Muscle layer of colon (tissue), 2 donors: ENCODE data around the gene RBM17.
"Not testable (repeated sequence)": the region's sequence is repeated elsewhere in the genome, so short reads cannot be mapped to it uniquely, and the experiment has no call there.

Experiments
- H3K27ac ChIP-seq: one replicate; pipeline ENCODE4 v1.7.0; 2013; ENCODE audit warnings: low read depth, mild to moderate bottlenecking, low read length, moderate library complexity
- H3K27me3 ChIP-seq, 2 donors: one replicate each; pipeline ENCODE4 v1.7.0; 2013; ENCODE audit warnings: low read length in 2 of 2, mild to moderate bottlenecking in 2 of 2; ENCODE audit not compliant: insufficient read depth in 2 of 2, control insufficient read depth in 1 of 2
- H3K36me3 ChIP-seq: one replicate; pipeline ENCODE4 v1.7.0; 2013; ENCODE audit warnings: mild to moderate bottlenecking, low read length; ENCODE audit not compliant: insufficient read depth
- H3K4me1 ChIP-seq: one replicate; pipeline ENCODE4 v1.7.0; 2013; ENCODE audit warnings: mild to moderate bottlenecking, low read length; ENCODE audit not compliant: insufficient read depth
- H3K4me3 ChIP-seq, 2 donors: one replicate each; pipeline ENCODE4 v1.7.0; 2013; ENCODE audit warnings: low read length in 2 of 2, low read depth in 1 of 2, mild to moderate bottlenecking in 1 of 2, moderate library complexity in 1 of 2
- H3K9ac ChIP-seq: one replicate; pipeline ENCODE4 v1.7.0; 2013; ENCODE audit warnings: low read length
- H3K9me3 ChIP-seq: one replicate; pipeline ENCODE4 v1.7.0; 2013; ENCODE audit warnings: mild to moderate bottlenecking, low read length
- donor health status: abdominal sarcoma.
- donor health status: Adenocarcinoma of cecum.

The RBM17 gene

GRCh38 chr10:6059506-6059905 lies 29.3 kb upstream of the RBM17 start:
- H3K9ac ChIP-seq = no peak overlapping the region
- H3K4me1 ChIP-seq = no peaks in the 10 kb centered on the region
- H3K36me3 ChIP-seq = no peaks in the 10 kb centered on the region
- no peaks in the 10 kb centered on the region for H3K27me3 ChIP-seq
- H3K27ac ChIP-seq = no peak overlapping the region
- no peak overlapping the region for H3K4me3 ChIP-seq
- no peaks in the 10 kb centered on the region for H3K9me3 ChIP-seq

GRCh38 chr10:6061056-6061455 lies 27.8 kb upstream of the RBM17 start:
- H3K9ac ChIP-seq = no peak overlapping the region
- no peaks in the 10 kb centered on the region for H3K4me1 ChIP-seq
- H3K36me3 ChIP-seq = no peaks in the 10 kb centered on the region
- H3K27me3 ChIP-seq = no peaks in the 10 kb centered on the region
- H3K27ac ChIP-seq = no peak overlapping the region
- no peak overlapping the region for H3K4me3 ChIP-seq
- H3K9me3 ChIP-seq = no peaks in the 10 kb centered on the region

GRCh38 chr10:6062101-6062771 lies 26.6 kb upstream of the RBM17 start, which contains the start of gene IL2RA:
Gene IL2RA (minus strand): TSS chr10:6062367. CDS start chr10:6062151, 216 bp downstream.
- Histone ChIP-seq H3K4me1 (peaks cover 5% of the 10 kb centered on the region), H3K27ac (no peak within 1 kb of the TSS), H3K27me3 (no peaks in the 10 kb centered on the region), H3K4me3 (no peak within 1 kb of the TSS), H3K9ac (no peak within 1 kb of the TSS), H3K36me3 (no peaks in the 10 kb centered on the region), H3K9me3 (no peaks in the 10 kb centered on the region)

- no peak overlapping the region for H3K9ac ChIP-seq
- H3K9me3 ChIP-seq = no peaks in the 10 kb centered on the region
- H3K27ac ChIP-seq = no peak overlapping the region
These were observed 24.7 kb upstream of the RBM17 start for GRCh38 chr10:6064119-6064518.

GRCh38 chr10:6064726-6065125 lies 24.1 kb upstream of the RBM17 start:
- H3K9ac ChIP-seq, H3K27me3 ChIP-seq, H3K4me1 ChIP-seq, H3K36me3 ChIP-seq, H3K27ac ChIP-seq, H3K9me3 ChIP-seq, H3K4me3 ChIP-seq: not testable (repeated sequence)

More at GRCh38 chr10:6064119-6064518, 24.7 kb upstream of the RBM17 start:
- H3K4me1 ChIP-seq = peaks cover 5% of the 10 kb centered on the region
- no peaks in the 10 kb centered on the region for H3K27me3 ChIP-seq
- H3K4me3 ChIP-seq = no peak overlapping the region
- no peaks in the 10 kb centered on the region for H3K36me3 ChIP-seq

GRCh38 chr10:6065406-6065805 lies 23.4 kb upstream of the RBM17 start:
- no peak overlapping the region for H3K9ac ChIP-seq
- H3K27ac ChIP-seq = peak overlapping the region; percentile 21
- H3K9me3 ChIP-seq = no peaks in the 10 kb centered on the region
- H3K27me3 ChIP-seq = no peaks in the 10 kb centered on the region
- H3K4me1 ChIP-seq = peaks cover 5% of the 10 kb centered on the region
- H3K36me3 ChIP-seq = no peaks in the 10 kb centered on the region
- no peak overlapping the region for H3K4me3 ChIP-seq

GRCh38 chr10:6065835-6066234 lies 23.0 kb upstream of the RBM17 start:
- Histone ChIP-seq H3K9ac (no peak overlapping the region), H3K9me3 (no peaks in the 10 kb centered on the region), H3K27ac (peak overlapping the region; percentile 21), H3K27me3 (no peaks in the 10 kb centered on the region), H3K4me3 (no peak overlapping the region), H3K4me1 (peaks cover 5% of the 10 kb centered on the region), H3K36me3 (no peaks in the 10 kb centered on the region)

- H3K36me3 ChIP-seq = no peaks in the 10 kb centered on the region
- H3K9ac ChIP-seq = no peak overlapping the region
- no peaks in the 10 kb centered on the region for H3K27me3 ChIP-seq
- H3K27ac ChIP-seq = no peak overlapping the region
- no peak overlapping the region for H3K4me3 ChIP-seq
- H3K9me3 ChIP-seq = no peaks in the 10 kb centered on the region
- H3K4me1 ChIP-seq = peaks cover 5% of the 10 kb centered on the region
These were observed 21.4 kb upstream of the RBM17 start for GRCh38 chr10:6067457-6067856.

GRCh38 chr10:6068006-6068405 lies 20.8 kb upstream of the RBM17 start:
- Histone ChIP-seq H3K4me3 (no peak overlapping the region), H3K27ac (no peak overlapping the region), H3K9ac (no peak overlapping the region), H3K4me1 (peaks cover 5% of the 10 kb centered on the region), H3K9me3 (no peaks in the 10 kb centered on the region), H3K36me3 (no peaks in the 10 kb centered on the region), H3K27me3 (no peaks in the 10 kb centered on the region)

- H3K36me3 ChIP-seq = no peaks in the 10 kb centered on the region
- H3K4me1 ChIP-seq = peaks cover 5% of the 10 kb centered on the region
- no peak overlapping the region for H3K27ac ChIP-seq
- H3K9ac ChIP-seq = no peak overlapping the region
- no peaks in the 10 kb centered on the region for H3K9me3 ChIP-seq
- no peak overlapping the region for H3K4me3 ChIP-seq
- no peaks in the 10 kb centered on the region for H3K27me3 ChIP-seq
These were observed 20.4 kb upstream of the RBM17 start for GRCh38 chr10:6068422-6068821.

GRCh38 chr10:6069081-6069931 lies 19.5 kb upstream of the RBM17 start:
- Histone ChIP-seq H3K36me3 (no peaks in the 10 kb centered on the region), H3K9ac (no peak overlapping the region), H3K4me3 (no peak overlapping the region), H3K27ac (no peak overlapping the region), H3K4me1 (peaks cover 5% of the 10 kb centered on the region), H3K27me3 (no peaks in the 10 kb centered on the region), H3K9me3 (no peaks in the 10 kb centered on the region)
